ENCODE measurements around the gene DPEP3.

Gene DPEP3

GRCh38 chr16:67949645-67950044 lies 30.7 kb downstream of the DPEP3 start:
- no peak overlapping the region for H3K4me3 ChIP-seq (ENCODE audit: low read depth, low read length)
- no peak for DNase-seq (ENCODE audit: low read depth)
- TF ChIP-seq CTCF (IDR thresholded peaks at IDR 0.05; ENCODE audit: insufficient read depth, low read depth, low read length, missing control alignments): no peak

GRCh38 chr16:67948015-67948414 lies 32.3 kb downstream of the DPEP3 start:
- no peak for TF ChIP-seq CTCF (IDR thresholded peaks at IDR 0.05; ENCODE audit: insufficient read depth, low read depth, low read length, missing control alignments)
- H3K4me3 ChIP-seq (ENCODE audit: low read depth, low read length): no peak overlapping the region
- no peak for DNase-seq (ENCODE audit: low read depth)

- DNase-seq (ENCODE audit: low read depth): no peak
- H3K4me3 ChIP-seq (ENCODE audit: low read depth, low read length): no peak overlapping the region
- no peak for TF ChIP-seq CTCF (IDR thresholded peaks at IDR 0.05; ENCODE audit: insufficient read depth, low read depth, low read length, missing control alignments)
Measured at GRCh38 chr16:67946966-67947558, 33.2 kb downstream of the DPEP3 start.

- H3K4me3 ChIP-seq (ENCODE audit: low read depth, low read length): no peak overlapping the region
- TF ChIP-seq CTCF (IDR thresholded peaks at IDR 0.05; ENCODE audit: insufficient read depth, low read depth, low read length, missing control alignments): no peak
- no peak for DNase-seq (ENCODE audit: low read depth)
Measured at GRCh38 chr16:67946128-67946569, 34.1 kb downstream of the DPEP3 start.

GRCh38 chr16:67945392-67945933 lies 34.8 kb downstream of the DPEP3 start:
- no peak for TF ChIP-seq CTCF (IDR thresholded peaks at IDR 0.05; ENCODE audit: insufficient read depth, low read depth, low read length, missing control alignments)
- DNase-seq (ENCODE audit: low read depth): no peak
- no peak overlapping the region for H3K4me3 ChIP-seq (ENCODE audit: low read depth, low read length)

- H3K4me3 ChIP-seq (ENCODE audit: low read depth, low read length): no peak overlapping the region
- DNase-seq (ENCODE audit: low read depth): no peak
- TF ChIP-seq CTCF (IDR thresholded peaks at IDR 0.05; ENCODE audit: insufficient read depth, low read depth, low read length, missing control alignments): no peak
Measured at GRCh38 chr16:67944690-67945391, 35.5 kb downstream of the DPEP3 start.
